NCI-H1930 (cell line): ENCODE results near the gene CLIC4.
"Not testable (repeated sequence)": the region's sequence is repeated elsewhere in the genome, so short reads cannot be mapped to it uniquely, and the experiment has no call there.

Experiments used
- DNase-seq, 2 experiments: peaks; one replicate each; lab custom pipeline; 2025; lab: John Stamatoyannopoulos, UW

CLIC4 gene

DNA sequence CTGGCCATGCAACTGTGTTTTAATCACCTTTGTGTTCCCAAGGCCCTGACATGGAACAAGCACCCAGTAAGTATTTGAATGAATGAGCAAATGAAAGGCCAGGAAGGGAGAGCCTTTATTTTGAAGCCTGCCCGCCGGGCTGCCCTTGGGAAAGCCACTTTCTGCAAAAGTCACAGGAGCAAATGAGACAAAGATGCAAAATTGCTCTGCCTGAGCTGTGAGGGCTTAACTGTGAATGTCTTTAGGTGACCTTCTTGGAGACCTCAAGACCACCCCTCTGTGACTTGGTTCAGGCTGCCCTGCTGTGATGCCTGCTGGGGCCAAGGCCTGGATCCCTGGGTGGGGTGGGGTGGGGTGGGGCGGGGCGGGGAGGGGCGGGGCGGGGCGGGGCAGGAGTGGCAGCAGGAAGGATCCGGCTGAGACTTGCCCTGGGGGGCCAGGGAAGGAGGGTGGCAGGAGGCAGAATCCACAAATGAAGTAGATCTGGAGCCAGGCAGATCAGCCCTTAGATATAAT, 130.8 kb downstream of the CLIC4 start:
- DNase-seq = no peak

DNA sequence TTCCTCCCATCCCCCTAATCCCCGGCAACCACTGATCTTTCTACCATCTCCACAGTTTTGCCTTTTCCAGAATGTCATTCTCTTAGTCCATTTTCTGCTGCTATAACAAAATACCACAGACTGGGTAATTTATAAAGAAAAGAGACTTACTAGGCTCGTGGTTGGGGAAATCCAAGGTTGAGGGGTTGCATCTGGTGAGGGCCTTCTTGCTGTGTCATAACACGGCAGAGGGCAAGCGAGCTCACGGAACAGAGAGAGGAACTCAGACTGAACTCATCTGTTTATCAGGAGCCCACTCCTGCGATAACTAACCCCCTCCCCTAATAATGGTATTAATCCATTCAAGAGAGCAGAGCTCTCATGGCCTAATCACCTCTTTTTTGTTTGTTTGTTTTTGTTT, 132.8 kb downstream of the CLIC4 start:
- no peak for DNase-seq

DNA sequence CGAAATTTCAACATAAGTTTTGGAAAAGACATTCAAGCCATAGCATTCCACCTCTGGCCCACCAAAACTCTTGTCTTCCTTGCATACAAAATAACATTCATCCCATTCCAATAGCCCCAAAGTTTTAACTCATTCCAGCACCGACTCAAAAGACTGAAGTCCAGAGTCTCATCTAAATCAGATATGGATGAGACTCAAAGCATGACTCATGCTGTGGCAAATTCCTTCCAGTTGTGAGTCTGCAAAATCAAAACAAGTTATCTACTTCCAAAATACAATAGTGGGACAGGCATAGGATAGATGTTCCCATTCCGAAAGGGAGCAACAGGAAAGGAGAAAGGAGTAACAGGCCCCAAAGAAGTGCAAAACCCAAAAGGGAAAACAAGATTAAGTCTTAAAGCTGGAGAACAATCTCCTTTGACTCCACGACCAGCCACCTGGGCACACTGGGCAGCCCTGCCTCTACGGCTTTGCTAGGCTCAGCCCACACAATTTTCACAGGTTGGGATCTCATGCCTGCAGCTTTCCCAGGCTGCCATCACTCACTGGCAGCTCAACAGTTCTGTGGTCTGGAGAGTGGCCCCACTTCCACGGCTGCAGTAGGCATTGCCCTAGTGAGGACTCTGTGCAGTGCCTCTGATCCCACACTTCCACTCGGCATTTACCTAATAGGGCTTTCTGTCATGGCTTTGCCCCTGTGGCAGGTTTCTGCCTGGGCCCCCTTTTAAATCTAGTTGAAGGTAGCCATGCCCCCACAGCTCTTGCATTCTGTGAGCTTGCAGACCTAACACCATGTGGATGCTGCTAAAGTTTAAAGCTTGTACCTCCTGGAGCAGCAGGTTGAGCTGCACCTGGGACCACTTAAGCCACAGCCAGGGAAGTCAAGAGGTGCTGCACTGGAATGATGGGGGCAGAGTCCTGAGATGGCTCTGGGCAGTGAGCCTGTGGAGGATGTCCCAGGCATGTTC, 133.8 kb downstream of the CLIC4 start:
- DNase-seq = no peak

DNA sequence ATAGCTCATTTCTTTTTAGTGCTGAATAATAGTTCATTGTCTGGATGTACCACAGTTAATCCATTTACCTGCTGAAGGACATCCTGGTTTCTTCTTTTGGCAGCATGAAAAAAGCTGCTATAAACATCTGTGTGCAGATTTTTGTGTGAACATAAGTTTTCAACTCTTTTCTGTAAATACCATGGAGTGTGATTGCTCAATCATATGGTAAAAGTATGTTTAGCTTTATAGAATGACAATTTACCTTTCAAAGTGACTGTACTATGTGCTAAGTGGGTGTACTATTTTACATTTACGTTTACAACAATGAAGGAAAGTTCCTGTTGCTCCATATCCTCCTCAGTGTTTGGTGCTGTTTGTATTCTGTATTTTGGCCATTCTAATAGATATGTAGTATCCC, 135.8 kb downstream of the CLIC4 start:
- no peak for DNase-seq

DNA sequence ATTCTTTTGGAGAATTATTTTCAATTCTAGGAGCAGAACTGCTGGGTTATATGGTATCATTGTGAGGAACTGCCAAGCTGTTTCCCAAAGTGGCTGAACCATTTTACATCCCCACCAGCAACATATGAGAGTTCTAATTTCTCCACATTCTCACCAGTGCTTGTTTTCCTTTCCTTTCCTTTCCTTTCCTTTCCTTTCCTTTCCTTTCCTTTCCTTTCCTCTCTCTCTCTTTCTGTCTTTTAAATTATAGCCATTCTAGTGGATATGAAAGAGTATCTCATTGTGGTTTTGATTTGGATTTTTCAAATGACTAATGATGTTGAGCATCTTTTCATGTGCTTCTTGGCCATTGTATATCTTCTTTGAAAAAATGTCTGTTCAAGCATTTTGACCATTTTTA, 139.5 kb downstream of the CLIC4 start:
- DNase-seq = no peak

DNA sequence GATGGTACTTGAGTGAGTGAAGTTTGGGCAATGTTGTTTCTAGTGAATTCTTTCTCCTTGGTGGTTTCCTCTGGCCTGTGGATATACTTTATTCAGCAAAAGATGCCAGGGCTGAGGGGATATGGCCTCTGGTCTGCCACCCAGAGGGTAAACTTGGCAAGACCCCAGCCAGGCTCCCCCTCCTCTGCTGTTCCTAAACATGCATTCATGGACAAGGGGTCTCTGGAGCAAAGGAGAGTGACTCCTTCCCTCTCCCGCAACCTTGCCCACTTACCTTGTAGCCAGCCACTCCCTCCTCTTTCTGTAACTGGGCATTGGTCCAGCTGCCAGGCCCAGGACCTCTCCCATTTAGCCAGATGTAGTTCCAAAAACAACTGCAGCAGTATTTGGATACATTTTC, 141.0 kb downstream of the CLIC4 start:
- DNase-seq = no peak

DNA sequence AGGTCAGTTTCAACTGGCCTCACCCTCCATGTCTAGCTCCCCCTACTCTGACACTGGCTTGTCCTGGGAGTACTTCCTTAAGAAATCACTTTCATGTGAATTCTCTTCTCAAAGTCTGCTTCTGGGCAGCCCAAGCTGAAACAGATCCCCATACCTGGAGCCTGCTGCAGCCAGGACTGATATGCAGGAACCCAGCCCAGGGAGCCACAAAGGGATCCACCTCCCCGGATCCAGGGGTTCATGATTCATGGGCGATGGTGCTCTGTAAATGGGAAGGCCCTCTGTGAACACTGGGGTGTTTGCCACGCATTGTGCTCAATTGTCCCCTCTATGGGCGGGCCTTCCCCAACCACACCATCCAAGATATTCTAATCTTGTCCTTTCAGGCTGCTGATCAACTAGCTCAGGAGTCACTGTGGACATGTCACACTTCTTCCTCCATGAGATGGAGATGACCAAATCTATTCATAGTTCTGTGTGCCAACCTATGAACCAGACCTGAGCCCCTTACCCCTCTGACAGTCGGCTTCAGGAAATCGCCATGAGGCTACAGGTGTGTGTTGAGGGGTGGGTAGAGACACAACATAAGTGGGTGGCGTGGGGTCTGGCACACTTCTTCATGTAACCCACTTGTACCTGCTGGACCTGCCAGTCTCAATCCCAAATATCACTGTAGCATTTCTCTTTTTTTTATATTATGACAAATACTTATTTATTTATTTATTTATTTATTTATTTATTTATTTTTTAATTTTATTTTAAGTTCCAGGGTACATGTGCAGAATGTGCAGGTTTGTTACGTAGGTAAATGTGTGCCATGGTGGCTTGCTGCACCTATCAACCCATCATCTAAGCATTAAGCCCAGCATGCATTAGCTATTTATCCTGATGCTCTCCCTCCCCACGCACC, 143.1 kb downstream of the CLIC4 start:
- DNase-seq = no peak

DNA sequence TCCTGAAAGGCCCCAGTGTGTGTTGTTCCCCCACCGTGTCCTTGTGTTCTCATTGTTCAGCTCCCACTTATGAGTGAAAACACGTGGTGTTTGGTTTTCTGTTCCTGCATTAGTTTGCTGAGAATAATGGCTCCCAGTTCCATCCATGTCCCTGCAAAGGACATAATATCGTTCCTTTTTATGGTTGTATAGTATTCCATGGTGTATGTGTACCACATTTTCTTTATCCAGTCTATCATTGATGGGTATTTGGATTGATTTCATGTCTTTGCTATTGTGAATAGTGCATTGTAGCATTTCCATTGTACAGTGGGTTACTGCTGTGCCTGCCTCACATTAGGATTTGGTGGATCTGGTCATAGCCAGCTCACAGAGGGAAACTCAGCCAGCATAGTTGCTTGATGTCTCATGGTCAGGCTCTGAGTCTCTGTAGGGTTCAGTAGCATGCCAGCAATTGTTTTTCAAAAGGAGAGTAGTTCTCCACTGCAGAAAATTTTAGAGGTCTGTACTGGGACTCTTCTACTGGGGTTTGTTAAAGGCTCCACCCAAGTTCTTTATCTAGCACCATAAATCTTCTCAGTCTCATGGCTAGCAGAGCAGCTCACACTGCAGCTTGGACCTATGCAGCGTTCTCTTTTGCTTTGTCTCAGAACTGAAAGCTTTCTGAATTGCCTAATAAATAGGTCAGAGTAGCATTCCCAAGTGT, 143.9 kb downstream of the CLIC4 start:
- no peak for DNase-seq

DNA sequence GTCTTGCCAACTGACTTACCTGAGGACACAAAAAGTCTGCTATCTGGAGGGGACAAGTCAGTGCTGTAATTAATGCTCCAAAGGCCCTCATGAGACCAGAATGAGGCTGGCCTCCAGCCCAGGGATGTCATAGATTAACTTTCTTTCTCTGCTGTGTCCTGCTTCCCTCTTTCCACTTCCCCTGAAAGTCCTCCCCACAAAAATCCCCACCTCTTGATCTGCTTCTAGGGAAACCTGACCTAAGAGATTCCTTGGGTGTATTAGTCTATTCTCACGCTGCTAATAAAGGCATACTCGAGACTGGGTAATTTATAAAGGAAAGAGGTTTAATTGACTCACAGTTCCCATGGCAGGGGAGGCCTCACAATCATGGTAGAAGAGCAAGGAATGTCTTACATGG, 145.6 kb downstream of the CLIC4 start:
- DNase-seq = no peak

DNA sequence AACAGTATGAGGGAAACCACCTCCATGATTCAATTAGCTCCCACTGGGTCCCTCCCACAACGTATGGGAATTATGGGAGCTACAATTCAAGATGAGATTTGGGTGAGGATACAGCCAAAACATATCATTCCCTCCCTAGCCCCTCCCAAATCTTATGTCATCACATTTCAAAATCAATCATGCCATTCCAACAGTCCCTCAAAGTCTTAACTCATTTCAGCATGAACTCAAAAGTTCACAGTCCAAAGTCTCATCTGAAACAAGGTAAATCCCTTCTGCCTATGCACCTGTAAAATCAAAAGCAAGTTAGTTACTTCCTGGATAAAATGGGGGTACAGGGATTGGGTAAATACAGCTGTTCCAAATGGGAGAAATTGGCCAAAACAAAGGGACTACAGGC, 146.1 kb downstream of the CLIC4 start:
- not testable (repeated sequence) for DNase-seq

DNA sequence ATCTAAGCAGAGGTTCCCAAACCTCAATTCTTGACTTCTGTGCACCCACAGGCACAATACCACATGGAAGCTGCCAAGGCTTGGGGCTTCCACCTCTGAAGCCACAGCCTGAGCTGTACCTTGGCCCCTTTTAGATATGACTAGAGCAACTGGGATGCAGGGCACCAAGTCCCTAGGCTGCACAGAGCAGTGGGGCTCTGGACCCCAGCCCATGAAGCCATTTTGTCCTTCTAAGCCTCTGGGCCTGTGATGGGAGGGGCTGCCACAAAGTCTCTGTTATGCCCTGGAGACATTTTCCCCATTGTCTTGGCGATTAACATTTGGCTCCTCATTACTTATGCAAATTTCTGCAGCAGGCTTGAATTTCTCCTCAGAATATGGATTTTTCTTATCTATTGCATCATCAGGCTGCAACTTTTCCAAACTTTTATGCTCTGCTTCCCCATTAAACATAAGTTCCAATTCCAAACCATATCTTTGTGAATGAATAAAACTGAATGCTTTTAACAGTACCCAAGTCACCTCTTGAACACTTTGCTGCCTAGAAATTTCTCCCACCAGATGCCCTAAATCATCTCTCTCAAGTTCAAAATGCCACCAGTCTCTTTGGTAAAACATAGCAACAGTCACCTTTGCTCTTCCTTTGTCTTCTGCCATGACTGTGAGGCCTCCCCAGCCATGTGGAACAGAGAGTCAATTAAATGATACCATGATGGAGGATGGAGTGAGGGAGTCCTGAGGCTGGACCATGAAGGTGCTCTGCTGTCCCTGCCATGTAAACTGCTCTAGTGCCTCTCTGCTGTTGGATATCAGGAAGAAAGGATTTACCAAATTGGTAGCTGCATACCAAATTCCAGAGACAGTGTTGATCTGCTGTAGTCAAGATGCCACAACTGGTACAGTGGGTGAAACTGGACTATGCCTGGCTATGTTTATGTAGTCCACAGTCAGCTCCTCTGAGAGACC, 147.2 kb downstream of the CLIC4 start:
- DNase-seq = no peak

DNA sequence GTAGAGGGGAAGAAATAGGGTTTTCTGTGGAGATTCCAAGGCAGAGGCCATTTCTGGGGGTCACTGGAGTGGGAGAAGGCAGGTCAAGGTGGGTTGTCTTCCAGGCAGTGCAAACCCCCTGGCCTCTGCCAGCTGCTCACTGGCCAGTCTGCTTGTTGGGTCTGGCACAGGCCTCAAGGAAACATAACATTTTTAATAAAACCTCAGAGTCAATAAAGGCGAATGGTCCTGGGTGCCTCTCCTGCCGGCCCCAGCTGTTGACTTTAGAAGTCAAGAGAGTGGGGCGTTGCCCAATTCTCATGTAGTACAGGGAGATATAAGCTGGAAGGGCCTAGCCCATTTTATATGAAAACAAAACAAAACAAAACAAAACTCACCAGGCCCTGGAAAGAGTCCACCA, 148.2 kb downstream of the CLIC4 start:
- no peak for DNase-seq
